Vagina (tissue), 2 donors: ENCODE results near the gene SRPX. TPM values are rescaled to one million over a fixed set of nuclear protein-coding genes. Genes with fewer than 3 reads are reported as not detected.

ENCODE experiments used
- DNase-seq, 2 donors: peaks; one replicate each; pipeline ENCODE4 v3.0.0-alpha.2; 2017; ENCODE audit errors: extremely low spot score in 2 of 2
- H3K27ac ChIP-seq: fragments of 200-600 bp; sonication (generic); one replicate; pipeline ENCODE4 v1.5.1; 2019
- H3K27me3 ChIP-seq: fragments of 200-600 bp; sonication (generic); one replicate; pipeline ENCODE4 v1.5.1; 2019
- H3K36me3 ChIP-seq, 2 donors: fragments of 200-600 bp; sonication (generic); one replicate each; pipeline ENCODE4 v1.5.1; 2017 to 2019
- H3K4me1 ChIP-seq: fragments of 200-600 bp; sonication (generic); one replicate; pipeline ENCODE4 v1.5.1; 2019
- H3K4me3 ChIP-seq, 2 donors: fragments of 200-600 bp; sonication (generic); 1 replicate in 1 of 2; 2 replicates in 1 of 2; pipeline ENCODE4 v1.5.1; 2016 to 2019
- H3K9me3 ChIP-seq: fragments of 200-600 bp; sonication (generic); one replicate; pipeline ENCODE4 v1.5.1; 2019
- POLR2A ChIP-seq, 2 donors: fragments of 450-650 bp; IDR thresholded peaks; one replicate each; pipeline ENCODE4 v1.6.1; 2017; ENCODE audit warnings: antibody characterized with exemption in 2 of 2, mild to moderate bottlenecking in 2 of 2, moderate library complexity in 2 of 2
- POLR2AphosphoS5 ChIP-seq, 2 donors: sonication (generic); formaldehyde crosslinking; IDR thresholded peaks; one replicate each; pipeline ENCODE4 v1.9.0; 2017; ENCODE audit warnings: antibody characterized with exemption in 2 of 2, mild to moderate bottlenecking in 2 of 2, low read depth in 1 of 2; ENCODE audit not compliant: insufficient read depth in 1 of 2
- intact Hi-C: fragments of 100-400 bp; cut with DNase I; formaldehyde crosslinking; loops from one replicate; pipeline ENCODE4 v1.15.1; 2023
- total RNA-seq: library from RNA; depleted of rRNA; stranded (reverse); fragments of >200 nt; gene quantifications from one replicate; pipeline ENCODE4 v1.2.3, GENCODE V29; 2016
- TF ChIP-seq, protein P1 (sequence below), 3 experiments: fragments of 450-650 bp in 2 of 3; fragments of 200-600 bp in 1 of 3; sonication (generic) in 1 of 3; IDR thresholded peaks; one replicate each; pipeline ENCODE4 v1.5.1; 2017 to 2019; ENCODE audit warnings: antibody characterized with exemption in 3 of 3, mild to moderate bottlenecking in 2 of 3, moderate library complexity in 2 of 3

The SRPX gene
- total RNA-seq, 1 donor from 2014 or later: 118 TPM

DNA sequence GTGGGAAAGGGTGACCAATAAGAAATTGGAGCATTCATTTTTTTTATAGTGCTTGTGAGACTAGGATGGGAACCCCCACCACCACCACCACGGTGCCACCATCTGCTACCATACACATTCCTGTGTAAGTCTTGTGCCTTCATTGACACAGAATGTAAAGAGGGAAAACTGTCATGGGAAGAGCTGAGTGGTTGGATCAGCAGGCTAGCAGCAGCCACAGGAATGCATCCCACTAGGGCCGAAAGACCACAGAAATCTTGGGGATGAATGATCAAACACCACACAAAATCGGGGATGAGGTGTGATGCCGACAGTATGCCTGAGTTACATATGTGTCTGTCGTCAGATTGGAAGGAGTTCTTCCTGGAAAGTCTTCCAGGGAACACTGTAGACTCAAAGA, 69.2 kb downstream of the SRPX start:
- no peaks in the 10 kb centered on the region for H3K36me3 ChIP-seq
- H3K9me3 ChIP-seq: no peaks in the 10 kb centered on the region
- H3K4me1 ChIP-seq: no peaks in the 10 kb centered on the region
- H3K27me3 ChIP-seq: no peaks in the 10 kb centered on the region
- intact Hi-C loops: no loop called here
- H3K4me3 ChIP-seq: no peak overlapping the region
- H3K27ac ChIP-seq: no peak overlapping the region
- TF ChIP-seq, protein P1, sequence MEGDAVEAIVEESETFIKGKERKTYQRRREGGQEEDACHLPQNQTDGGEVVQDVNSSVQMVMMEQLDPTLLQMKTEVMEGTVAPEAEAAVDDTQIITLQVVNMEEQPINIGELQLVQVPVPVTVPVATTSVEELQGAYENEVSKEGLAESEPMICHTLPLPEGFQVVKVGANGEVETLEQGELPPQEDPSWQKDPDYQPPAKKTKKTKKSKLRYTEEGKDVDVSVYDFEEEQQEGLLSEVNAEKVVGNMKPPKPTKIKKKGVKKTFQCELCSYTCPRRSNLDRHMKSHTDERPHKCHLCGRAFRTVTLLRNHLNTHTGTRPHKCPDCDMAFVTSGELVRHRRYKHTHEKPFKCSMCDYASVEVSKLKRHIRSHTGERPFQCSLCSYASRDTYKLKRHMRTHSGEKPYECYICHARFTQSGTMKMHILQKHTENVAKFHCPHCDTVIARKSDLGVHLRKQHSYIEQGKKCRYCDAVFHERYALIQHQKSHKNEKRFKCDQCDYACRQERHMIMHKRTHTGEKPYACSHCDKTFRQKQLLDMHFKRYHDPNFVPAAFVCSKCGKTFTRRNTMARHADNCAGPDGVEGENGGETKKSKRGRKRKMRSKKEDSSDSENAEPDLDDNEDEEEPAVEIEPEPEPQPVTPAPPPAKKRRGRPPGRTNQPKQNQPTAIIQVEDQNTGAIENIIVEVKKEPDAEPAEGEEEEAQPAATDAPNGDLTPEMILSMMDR (IDR thresholded peaks at IDR 0.05): no peak
- no peak for TF ChIP-seq POLR2A (IDR thresholded peaks at IDR 0.05)
- TF ChIP-seq POLR2AphosphoS5 (IDR thresholded peaks at IDR 0.05; ENCODE audit: insufficient read depth in 1 of 2, low read depth in 1 of 2): no peak
- no peak for DNase-seq

DNA sequence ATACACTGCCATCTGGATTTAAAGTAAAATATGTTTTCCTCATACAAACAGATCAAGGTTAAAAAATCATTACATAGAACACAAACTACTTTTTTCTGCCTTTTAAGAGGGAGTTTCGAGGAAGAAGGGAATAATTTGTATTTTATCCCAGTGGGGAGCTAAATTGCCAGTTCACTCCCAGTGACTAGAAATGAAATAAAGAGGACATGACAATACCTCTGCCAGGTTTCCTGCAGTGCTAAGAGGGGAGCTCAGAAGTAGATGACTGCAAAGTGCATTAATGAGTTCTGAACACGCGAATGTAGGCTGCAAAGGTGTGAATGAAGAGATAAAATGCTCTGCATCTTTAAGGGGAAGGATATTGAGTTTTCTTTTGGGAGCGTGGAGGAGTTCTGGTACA, 69.7 kb downstream of the SRPX start:
- intact Hi-C loops: no loop called here
- Histone ChIP-seq H3K36me3 (no peaks in the 10 kb centered on the region), H3K27ac (no peak overlapping the region), H3K27me3 (no peaks in the 10 kb centered on the region), H3K9me3 (no peaks in the 10 kb centered on the region), H3K4me3 (no peak overlapping the region), H3K4me1 (no peaks in the 10 kb centered on the region)
- DNase-seq: no peak
- no peak for TF ChIP-seq POLR2AphosphoS5 (IDR thresholded peaks at IDR 0.05; ENCODE audit: insufficient read depth in 1 of 2, low read depth in 1 of 2)
- TF ChIP-seq POLR2A (IDR thresholded peaks at IDR 0.05): no peak
- TF ChIP-seq, protein P1 (IDR thresholded peaks at IDR 0.05): no peak

DNA sequence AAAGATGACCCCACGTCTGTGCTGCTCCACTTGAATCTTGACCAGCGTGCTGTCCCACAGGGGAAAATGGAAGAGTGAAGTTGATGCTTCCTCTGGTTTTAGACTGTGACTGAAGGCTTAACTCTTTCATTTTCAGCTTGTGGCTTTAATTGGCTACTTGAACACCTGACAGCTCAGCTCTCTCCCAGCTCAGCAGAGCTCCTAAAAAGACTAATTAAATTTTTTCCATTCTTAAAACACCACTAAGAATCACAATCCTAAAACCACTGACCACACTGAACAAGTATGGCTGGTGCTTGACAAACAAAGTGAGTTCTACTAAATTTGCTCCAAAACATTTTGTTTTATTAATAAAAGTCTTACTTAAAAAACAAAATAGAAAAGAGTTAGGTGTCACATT, 71.7 kb downstream of the SRPX start:
- Histone ChIP-seq H3K9me3 (no peaks in the 10 kb centered on the region), H3K27ac (no peak overlapping the region), H3K4me1 (no peaks in the 10 kb centered on the region), H3K27me3 (no peaks in the 10 kb centered on the region), H3K36me3 (no peaks in the 10 kb centered on the region), H3K4me3 (no peak overlapping the region)
- intact Hi-C loops: no loop called here
- no peak for TF ChIP-seq POLR2A (IDR thresholded peaks at IDR 0.05)
- TF ChIP-seq POLR2AphosphoS5 (IDR thresholded peaks at IDR 0.05; ENCODE audit: insufficient read depth in 1 of 2, low read depth in 1 of 2): no peak
- DNase-seq: no peak

DNA sequence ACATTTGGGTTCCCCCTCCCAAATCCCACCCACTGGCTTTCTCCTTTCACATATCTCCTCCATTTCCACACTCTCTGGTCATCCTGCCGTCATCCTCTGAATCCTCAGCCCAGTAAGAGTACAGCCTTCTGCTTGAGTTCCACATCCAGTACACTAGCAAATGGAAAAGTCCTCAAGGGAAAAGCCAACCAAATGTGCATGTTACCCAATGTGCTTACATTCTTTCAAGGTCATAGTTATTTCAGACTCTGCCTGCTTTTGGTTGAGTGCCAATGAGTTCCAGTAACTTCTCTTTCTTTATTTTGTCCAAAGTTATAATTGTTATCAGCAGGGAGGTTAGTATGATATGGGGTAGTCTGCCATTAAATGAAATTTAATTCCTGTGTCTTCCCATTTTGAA, 78.1 kb downstream of the SRPX start:
- no peak for DNase-seq
- intact Hi-C loops: no loop called here
- Histone ChIP-seq H3K9me3 (no peaks in the 10 kb centered on the region), H3K36me3 (no peaks in the 10 kb centered on the region), H3K27me3 (no peaks in the 10 kb centered on the region), H3K4me3 (no peak overlapping the region), H3K27ac (no peak overlapping the region), H3K4me1 (no peaks in the 10 kb centered on the region)
- no peak for TF ChIP-seq POLR2AphosphoS5 (IDR thresholded peaks at IDR 0.05; ENCODE audit: insufficient read depth in 1 of 2, low read depth in 1 of 2)
- TF ChIP-seq, protein P1 (IDR thresholded peaks at IDR 0.05): no peak
- TF ChIP-seq POLR2A (IDR thresholded peaks at IDR 0.05): no peak

DNA sequence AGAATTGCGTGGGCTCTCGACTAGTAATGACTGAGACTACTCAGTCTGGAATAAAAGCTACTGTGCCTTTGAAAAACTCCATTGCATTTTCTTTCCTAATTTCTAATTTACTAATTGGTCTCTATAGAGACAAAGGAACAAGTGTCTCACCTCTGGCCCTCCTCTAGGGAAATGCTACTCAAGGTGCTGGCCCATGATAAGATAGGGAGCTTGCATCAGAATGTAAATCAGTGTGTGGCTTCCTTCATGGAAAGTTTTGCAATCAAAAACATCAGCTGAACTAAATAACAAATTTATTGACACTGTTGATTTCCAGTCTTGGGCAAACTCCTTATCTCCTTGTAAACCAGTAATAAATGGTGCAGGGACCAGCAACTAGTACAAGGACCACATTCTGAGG, 81.8 kb downstream of the SRPX start:
- Histone ChIP-seq H3K4me1 (no peaks in the 10 kb centered on the region), H3K36me3 (no peaks in the 10 kb centered on the region), H3K9me3 (no peaks in the 10 kb centered on the region), H3K27me3 (no peaks in the 10 kb centered on the region), H3K27ac (no peak overlapping the region), H3K4me3 (no peak overlapping the region)
- TF ChIP-seq, protein P1 (IDR thresholded peaks at IDR 0.05): no peak
- no peak for TF ChIP-seq POLR2A (IDR thresholded peaks at IDR 0.05)
- TF ChIP-seq POLR2AphosphoS5 (IDR thresholded peaks at IDR 0.05; ENCODE audit: insufficient read depth in 1 of 2, low read depth in 1 of 2): no peak
- intact Hi-C loops: no loop called here
- no peak for DNase-seq
